Peyer's patch (tissue), 4 donors: ENCODE results near the gene SKOR1.

Experiments
- CTCF ChIP-seq, 6 experiments: fragments of 450-650 bp in 4 of 6; fragments of 200-600 bp in 2 of 6; sonication (generic) in 1 of 6; IDR thresholded peaks; one replicate each; pipeline ENCODE4 v1.5.1; 2017 to 2019; ENCODE audit warnings: antibody characterized with exemption in 6 of 6, mild to moderate bottlenecking in 3 of 6, moderate library complexity in 1 of 6
- POLR2A ChIP-seq, 2 donors: fragments of 450-650 bp; IDR thresholded peaks; one replicate each; pipeline ENCODE4 v1.5.1; 2017; ENCODE audit warnings: antibody characterized with exemption in 2 of 2, mild to moderate bottlenecking in 2 of 2, moderate library complexity in 2 of 2

- TF ChIP-seq POLR2A (IDR thresholded peaks at IDR 0.05) (no peak), CTCF (IDR thresholded peaks at IDR 0.05) (no peak)
Measured at GRCh38 chr15:67834581-67835296, 9.4 kb downstream of the SKOR1 start.
